ENCODE results near the gene HPS4.

- TF ChIP-seq POLR2A (IDR thresholded peaks at IDR 0.05; ENCODE audit: low read length) (no peak), GATA1 (IDR thresholded peaks at IDR 0.05; ENCODE audit: low read depth, low read length) (no peak)
Measured at GRCh38 chr22:26450453-26451185, 33.0 kb downstream of the HPS4 start.

Measured in erythroblast (primary cell).